ENCODE data around the gene ITIH5.

GRCh38 chr10:7587168-7587864 is 79.5 kb downstream of the ITIH5 start:
- TF ChIP-seq CTCF (IDR thresholded peaks at IDR 0.05) (no peak), POLR2A (IDR thresholded peaks at IDR 0.05) (no peak), EP300 (IDR thresholded peaks at IDR 0.05) (no peak)
